Kidney glomerular epithelial cell (primary cell): ENCODE data around the gene COG1.

Experiments used
- DNase-seq: peaks from one replicate; lab custom pipeline; 2025; lab: John Stamatoyannopoulos, UW

COG1 gene

DNA sequence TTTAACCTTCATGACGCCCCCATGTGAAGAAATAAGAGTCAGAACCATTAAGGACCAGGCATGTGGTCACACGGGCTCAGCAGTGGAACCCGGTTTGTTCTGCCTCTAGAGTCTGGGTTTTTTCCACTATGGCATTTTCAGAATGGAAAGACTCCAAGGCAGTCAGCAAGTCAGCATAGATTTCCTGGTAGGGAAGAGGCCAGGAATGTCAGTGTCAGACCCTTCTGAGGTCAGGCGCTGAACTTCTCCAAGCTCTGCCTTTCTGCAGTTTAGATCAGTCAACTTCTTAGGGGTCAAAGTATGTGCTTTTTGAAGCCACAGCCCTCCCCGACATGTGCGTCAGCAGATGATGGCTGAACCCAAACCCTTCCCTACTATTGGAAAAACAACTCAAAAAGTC, 24.2 kb upstream of the COG1 start:
- no peak for DNase-seq

DNA sequence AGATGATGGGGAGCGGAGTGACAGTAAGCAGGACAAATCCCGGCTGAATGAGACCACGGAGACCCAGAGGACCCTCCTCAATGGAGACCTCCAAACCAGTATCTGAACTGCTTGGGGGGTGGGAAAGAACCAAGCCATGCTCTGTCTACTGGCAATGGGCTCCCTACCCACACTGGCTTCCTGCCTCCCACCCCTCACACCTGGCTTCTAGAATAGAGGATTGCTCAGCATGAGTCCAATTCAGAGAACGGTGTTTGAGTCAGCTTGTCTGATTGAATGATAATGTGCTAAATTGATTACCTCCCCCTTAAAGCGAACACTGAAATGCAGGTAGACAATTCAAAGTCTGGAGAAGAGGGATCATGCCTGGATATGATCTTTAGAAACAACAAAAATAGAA, 22.5 kb upstream of the COG1 start:
- DNase-seq: no peak

DNA sequence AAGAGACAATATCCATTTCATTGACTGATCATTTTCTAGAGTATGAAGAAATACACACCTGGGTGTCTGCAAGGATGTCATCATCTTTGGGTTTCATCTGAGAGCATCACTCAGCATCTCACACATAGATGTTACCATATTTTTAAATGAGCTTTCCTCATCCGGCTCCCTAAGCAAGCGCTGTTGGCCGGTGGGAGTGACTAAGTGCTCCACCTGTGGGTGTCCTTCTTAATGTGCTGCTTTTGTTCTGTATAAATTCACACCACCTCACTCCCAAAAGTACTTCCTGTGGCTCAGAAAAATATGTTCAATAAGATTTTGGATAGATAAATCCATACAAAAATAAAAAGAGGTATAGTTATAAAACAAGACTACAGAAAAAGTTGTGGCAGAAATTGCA, 20.6 kb upstream of the COG1 start:
- DNase-seq: no peak

DNA sequence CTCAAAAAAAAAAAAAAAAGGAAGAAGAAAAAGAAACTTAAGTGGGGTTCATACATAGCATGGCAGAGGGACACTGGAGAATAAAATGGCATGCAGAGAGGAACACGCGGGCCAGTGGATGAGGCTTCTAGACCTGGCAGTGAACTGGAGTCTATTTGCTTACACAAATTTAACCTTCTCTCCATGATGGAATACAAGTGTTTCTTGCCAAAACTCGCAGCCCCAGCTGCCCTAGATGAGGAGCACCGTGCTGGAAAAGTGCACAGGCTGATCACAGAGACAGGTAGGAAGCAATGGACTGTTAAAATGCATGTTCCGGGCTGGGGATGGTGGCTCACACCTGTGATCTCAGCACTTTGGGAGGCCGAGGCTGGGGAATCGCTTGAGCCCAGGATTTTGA, 18.7 kb upstream of the COG1 start:
- no peak for DNase-seq

DNA sequence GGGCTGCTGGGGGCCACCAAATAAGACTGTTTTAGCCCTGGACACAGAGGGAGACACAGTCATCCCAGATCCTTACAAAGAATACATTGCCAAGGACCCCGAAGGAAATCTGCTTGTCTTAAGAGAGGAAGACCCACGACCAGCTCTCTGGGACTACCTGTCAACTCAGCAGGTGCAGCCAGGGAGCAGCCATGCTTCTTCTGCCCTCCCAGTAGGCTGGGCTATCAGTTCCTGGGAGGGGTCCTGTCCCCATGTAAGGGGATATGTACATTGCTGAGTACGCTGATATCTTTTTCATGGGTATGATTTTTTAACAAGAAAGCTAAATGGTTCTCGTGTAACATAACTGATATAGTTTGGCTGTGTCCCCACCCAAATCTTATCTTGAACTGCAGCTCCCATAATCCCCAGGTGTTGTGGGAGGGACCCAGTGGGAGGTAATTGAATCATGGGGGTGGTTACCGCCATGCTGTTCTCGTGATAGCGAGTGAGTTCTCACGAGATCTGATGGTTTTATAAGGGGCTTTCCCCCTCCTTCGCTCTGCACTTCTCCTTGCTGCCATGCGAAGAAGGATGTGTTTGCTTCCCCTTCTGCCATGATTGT, 16.8 kb upstream of the COG1 start:
- DNase-seq: no peak

DNA sequence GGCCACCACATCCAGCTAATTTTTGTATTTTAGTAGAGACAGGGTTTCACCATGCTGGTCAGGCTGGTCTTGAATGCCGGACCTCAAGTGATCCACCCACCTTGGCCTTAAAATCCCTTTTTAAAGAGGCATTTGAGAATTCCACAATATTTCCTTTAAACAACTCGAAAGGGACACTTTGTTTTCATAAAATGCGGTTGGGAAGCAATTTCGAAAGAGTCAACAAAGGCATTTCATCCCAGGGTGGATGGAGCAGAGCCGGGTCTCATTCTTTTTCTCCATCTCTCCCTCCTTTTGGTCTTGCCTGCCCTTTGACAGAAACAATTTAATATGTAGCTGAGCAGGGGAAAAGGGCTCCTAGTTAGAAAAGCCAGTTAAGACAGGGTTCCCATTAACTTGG, 13.5 kb upstream of the COG1 start:
- no peak for DNase-seq

DNA sequence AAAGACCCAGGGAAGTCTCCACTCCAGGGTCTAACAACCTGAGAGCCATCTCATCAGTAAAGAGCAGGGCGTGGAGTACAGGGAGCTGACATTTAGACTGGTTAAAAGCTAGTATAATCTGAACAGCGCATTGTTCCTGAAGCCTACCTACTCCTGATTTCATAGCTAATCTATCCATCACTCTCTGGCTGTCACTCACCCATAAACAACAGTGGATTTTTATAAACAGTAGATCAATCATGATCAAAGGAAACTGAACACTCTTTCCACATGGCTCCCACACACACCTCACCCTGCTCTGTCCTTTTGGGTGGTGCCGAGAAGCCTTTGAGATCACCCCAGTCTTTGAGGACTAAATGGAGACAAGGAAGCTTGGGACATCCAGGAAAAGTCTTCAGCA, 13.0 kb upstream of the COG1 start:
- no peak for DNase-seq

DNA sequence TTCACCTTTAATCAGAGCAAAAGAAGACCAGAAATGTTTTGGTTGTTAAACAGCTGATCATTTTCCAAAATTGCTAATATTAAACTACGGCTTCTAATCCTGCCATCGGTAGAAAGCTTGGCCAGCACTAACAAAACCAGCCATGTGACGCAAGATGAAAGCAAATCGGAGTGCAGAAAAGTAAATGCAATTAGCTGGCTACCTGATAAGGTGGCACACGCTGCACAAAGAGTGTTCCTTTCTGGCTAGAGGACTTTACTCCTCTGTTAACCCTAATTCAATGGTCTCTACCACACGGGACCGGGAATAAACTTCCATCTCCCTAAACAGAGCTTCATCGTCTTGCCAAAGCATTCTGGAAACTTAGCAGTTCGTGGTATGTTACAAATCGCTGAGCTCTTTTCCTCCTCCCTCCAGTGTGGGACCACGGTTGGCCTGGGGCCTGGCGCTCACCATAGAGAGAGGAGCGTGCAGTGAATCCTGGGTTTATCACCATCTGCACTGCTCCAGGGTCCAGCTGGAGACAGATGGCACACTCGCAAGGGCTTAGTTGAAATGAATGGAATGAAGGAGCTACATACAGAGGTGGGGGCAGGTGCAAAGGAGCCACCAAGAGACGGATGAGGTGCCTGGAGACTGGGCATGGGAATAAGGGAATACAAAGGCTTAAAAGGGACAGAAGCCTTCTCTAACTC, 10.1 kb upstream of the COG1 start:
- DNase-seq: no peak

DNA sequence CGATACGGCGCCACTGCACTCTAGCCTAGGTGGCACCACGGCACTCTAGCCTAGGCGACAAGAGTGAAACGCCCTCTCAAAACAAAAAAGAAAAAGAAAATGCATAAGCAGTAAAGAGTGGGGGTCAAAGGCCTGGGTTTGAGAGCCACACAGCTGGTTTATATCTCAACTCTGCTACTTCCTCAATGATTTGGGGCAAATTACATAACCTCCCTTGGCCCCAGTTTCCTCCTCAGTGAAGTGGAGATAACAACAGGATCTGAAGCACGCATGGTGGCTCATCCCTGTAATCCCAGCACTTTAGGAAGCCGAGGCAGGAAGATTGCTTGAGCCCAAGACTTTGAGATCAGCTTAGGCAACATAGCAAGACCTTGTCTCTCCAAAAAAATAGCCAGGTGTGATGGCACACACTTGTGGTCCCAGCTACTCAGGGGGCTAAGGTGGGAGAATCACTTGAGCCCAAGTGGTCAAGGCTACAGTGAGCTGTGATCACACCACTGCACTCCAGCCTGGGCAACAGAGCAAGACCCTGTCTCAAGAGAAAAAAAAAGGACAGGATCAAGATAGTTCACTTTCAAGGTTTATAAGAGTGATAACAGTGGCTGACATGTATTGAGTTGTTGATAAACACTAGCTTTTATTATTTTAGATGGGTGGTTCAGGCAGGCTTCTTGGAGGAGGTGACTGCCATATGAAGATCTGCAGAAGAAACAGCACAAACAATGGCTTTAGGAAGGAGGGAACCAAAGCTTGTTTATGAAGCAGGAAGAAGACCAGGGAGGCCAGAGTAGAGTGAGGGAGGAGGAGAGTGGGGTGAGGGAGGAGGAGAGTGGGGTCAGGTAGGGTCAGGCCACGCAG, 8.5 kb upstream of the COG1 start:
- no peak for DNase-seq

DNA sequence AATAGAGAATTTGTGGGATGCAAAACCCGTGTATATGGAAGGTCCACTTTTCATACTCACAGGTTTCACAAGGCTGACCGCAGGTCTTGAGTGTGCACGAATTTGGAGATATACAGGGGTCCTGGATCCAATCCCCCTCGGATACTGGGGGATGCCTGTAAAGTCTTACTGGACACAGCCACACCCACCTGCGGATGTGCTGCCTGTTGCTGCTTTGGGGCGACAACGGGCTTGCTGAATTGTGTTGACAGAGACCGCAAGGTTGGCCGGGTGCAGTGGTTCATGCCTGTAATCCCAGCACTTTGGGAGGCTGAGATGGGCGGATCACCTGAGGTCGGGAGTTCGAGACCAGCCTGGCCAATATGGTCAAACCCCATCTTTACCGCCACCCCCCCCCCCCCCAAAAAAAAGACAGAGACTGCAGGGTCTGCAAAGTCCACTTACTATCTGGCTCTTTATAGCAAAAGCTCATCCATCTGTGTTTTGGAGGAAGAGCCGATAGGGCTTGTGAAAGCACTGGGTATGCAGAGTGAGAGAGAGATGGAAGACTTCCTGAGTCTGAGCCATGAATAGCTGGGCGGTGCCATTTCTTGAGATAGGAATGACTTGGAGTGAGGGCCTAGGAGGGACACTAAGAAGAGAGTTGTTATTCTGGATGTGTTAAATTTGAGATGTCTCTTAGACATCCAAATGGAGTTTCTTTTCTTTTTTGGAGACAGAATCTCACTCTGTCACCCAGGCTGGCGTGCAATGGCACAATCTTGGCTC, 6.4 kb upstream of the COG1 start:
- no peak for DNase-seq

DNA sequence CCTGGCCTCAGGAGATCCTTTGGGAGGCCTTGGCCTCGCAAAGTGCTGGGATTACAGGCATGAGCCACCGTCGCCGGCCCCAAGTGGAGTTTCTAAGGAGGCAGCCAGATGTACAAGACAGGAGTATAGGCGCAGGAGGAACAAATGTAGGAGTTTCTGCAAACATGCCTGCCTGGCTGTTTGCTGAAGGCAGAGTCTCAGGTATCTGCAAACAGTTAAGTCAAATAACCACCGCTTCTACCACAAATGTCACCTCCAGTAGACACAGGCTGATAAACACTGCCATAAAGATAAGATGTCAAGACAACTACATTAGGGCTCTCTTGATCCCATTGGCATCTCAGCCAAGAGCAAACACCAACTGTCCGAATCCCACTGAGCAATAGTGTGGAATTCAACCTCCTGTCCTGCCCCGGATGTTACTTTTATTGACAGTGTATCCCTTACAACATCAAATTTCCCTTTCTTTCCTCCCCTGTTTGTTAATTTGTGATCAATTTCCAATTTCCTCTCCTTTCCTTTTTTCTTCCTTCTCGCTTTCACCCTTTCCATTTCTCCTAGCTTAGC, 5.6 kb upstream of the COG1 start:
- no peak for DNase-seq

DNA sequence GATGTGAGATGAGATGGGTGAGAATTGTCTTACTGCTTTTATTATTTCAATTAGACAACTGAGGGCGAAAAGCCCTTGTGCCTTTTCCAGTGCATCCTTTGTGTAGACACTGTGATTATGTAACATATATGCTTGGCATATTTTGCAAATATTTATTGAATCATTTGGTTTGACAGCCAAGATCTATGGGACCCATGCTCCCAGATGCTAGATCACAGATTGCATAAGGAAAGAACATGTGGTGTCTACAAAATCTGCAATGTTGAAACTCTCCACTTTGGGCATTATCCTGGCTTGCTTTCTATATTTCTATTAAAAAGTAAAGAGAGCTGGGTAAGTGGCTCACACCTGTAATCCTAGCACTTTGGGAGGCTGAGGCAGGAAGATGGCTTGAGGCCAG, 4.8 kb upstream of the COG1 start:
- DNase-seq: no peak

DNA sequence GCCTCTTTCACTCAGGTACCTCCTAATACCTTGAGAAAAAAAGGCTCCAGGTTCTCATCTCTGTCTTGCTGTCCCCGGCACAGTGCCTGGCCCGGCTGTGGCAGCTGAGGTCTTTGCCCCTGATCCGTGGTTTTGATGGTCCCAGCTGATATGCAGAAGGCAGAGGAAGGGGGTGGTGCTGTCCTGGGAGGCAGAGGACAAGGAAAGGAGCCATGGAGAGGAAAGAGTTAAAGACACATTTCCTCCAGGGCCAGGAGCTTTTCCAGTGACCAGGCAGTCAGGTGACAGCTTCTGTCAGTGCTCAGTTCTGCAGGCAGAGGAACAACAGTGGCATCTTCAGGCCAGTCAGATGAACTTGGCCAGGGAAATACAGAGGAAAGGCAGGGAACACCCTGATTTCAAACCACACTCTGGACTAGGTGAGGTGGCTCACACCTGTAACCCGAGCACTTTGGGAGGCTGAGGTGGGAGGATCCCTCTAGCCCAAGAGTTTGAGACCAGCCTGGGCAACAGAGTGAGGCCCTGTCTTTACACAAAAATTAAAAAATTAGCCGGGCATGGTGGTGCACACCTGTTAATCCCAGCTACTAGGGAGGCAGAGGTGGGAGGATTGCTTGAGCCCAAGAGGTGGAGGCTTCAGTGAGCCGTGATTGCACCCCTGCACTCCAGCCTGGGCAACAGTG, 3.3 kb upstream of the COG1 start:
- peak; percentile 71 for DNase-seq

DNA sequence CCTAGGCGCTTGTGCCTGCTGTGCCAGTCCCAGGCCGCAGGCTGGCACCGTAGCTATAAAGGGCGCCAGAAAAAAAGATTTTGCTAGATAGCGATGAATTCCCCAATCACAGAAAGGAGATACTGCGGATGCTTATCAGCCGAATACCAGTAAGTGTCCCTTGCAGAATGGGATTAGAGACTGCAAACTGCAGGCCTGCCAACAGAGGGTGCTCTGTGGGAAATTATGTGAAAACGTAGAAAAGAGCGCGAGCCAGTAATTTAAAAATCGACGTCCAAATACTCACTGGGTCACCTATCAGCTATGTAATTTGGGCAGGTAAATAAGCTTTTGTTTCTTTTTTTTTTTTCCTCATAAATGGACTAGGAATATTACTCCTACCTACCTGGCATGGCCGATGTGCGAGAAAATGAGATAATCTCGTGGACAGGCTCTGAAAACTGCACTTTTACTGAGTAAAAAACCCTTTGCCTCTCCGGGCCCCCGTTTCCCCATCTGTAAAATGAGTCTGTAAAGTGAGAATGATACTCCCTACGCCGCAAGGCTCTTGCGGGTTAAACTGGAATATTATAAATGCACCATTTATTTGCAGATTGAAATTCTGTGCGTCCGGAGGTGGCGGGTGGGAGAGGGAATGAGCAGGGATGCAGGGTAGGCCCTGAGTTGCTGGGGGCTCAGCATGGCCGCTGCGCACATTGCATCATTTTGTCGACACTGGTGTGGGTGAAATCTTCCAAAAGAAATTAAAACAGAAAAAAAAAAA, 1.2 kb upstream of the COG1 start:
- peak; percentile 48 for DNase-seq

DNA sequence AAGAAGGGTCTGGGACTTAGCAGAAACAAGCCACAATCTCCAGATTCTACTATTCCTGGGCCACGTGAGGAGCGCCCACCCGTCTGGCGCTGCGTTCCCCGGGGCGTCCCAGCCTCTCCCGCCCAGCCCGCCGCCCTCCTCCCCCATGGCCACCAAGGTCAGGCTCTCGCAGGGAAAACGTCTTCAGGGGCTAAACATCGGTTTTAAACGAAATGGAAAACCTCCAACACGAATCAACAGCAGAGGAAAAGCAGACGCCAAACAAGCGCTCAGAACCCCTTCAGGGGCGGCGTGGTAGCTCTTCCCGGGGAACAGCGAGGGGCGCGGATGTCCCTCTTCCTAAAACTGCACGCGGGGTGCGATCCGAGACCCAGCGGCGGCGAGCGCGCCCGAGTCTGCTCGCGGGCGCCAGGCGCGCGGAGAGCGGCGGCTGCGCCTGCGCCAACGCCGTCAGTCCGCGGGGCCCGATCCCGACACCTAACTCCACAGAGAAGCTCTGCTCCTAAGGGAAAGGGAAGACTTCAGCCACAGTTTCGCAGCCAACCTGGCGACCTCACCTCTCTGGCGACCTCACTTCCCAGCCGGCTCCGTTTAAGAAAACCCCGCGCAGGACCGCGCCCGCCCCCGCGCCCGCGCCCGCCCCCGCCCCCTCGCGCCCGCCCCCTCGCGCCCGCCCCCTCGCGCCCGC, 505 bp upstream of the COG1 start:
- peak; percentile 63 for DNase-seq

DNA sequence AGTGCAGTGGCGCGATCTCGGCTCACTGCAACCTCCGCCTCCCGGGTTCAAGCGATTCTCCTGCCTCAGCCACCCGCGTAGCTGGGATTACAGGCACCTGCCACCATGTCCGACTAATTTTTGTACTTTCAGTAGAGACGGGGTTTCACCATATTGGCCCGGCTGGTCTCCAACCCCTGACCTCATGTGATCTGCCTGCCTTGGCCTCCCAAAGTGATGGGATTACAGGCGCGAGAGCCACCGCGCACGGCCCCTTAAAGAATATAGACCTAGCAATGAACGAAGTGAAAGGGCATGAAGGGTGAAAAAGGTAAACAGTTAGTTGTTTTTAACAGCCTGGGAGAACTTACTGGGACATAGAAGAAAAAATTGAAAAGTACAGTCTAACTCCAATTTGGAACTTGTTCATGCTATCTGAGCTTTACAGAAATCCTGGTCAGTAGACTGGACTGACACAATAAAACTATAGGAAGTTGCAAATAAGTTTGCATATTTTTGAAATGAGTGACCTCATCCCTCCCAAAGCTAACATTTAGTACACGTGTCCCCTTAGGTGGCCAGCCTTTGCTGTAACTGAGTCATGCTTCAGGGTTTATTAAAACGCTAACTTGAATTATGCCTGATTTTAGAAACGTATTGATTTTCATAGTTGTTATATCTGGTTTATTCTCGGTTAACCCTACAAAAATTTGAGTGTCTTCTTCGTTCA, 1.8 kb downstream of the COG1 start:
- no peak for DNase-seq

DNA sequence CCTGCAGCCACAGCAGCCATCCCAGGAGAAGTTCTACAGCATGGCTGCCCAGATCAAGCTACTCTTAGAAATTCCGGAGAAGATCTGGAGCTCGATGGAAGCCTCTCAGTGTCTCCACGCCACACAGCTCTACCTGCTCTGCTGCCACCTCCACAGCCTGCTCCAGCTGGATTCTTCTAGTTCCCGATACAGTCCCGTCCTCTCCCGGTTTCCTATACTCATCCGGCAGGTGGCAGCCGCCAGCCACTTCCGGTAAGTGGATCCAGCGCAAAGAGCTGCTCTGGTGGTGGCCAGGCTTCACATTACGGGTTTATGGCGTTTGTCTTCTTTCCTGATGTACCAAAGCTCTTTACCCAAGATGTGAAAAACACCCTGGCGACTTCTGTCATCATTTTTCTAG, 3.6 kb downstream of the COG1 start:
- DNase-seq: peak; percentile 4

DNA sequence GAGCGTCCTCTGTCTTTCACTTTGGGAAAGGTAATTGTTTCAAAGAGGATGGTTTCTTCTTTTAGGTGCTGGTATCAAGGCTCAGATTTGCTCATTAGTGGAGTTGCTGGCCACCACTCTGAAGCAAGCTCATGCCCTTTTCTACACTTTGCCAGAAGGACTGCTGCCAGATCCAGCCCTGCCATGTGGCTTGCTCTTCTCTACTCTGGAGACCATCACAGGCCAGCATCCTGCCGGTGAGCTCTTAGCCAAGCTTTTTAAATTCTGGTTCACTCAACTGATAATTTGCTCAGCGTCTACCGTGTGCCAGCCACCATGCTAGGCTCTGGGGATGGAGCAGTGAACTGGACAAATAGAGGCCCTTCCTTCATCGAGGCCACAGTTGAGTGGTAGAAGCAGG, 4.3 kb downstream of the COG1 start:
- no peak for DNase-seq

DNA sequence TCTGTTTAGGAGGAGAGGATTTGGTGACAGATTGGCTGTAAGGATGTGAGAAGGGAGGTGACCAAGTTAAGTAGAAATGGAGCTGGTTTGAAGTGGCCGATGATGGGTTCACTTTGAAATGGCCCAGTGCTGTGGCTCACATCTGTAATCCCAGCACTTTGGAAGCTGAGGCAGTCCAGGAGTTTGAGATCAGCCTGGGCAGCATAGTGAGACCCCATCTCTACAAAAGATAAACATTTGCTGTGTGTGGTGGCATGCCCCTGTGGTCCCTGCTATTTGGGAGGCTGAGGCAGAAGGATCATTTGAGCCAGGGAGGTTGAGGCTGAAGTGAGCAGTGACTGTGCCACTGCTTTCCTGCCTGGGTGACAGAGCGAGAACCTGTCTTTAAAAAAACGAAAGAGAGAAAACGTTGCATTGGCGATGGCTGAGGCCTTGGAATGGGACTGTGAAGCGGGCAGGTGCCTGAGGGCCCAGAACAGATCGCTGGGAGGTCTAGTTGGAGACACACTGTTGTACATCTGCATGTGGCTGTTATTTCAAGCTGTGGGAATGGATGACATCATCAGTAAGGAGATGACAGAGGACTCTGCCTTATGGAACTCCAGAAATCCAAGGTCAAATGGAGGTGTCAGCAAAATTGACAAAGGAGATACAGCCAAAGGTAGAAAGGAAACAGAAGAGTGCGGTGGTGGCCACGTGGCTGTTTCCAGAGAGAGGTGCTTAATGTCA, 5.5 kb downstream of the COG1 start:
- DNase-seq: no peak
